GM12873 (cell line): ENCODE measurements around the gene B4GALNT2.

ENCODE experiments used
- TF ChIP-seq, protein P1 (sequence below): IDR thresholded peaks from 2 replicates; pipeline ENCODE4 v1.5.1; 2012; ENCODE audit warnings: low read depth, mild to moderate bottlenecking, moderate library complexity, low read length, control low read depth; ENCODE audit not compliant: insufficient read depth; ENCODE audit errors: missing control alignments

Gene B4GALNT2

DNA sequence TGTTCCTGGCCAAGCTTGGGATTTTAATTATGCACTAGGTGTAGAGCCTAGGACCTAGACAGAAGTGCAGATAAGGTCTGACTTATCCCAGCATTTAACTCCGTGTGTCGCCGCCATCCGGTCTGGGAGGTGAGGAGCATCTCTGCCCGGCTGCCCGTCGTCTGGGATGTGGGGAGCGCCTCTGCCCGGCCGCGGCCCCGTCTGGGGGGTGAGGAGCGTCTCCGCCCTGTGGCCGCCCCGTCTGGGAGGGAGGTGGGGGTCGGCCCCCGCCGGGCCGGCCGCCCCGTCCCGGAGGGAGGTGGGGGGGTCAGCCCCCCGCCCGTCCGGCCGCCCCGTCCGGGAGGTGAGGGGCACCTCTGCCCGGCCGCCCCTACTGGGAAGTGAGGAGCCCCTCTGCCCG is 7.1 kb upstream of the B4GALNT2 start:
- TF ChIP-seq, protein P1, sequence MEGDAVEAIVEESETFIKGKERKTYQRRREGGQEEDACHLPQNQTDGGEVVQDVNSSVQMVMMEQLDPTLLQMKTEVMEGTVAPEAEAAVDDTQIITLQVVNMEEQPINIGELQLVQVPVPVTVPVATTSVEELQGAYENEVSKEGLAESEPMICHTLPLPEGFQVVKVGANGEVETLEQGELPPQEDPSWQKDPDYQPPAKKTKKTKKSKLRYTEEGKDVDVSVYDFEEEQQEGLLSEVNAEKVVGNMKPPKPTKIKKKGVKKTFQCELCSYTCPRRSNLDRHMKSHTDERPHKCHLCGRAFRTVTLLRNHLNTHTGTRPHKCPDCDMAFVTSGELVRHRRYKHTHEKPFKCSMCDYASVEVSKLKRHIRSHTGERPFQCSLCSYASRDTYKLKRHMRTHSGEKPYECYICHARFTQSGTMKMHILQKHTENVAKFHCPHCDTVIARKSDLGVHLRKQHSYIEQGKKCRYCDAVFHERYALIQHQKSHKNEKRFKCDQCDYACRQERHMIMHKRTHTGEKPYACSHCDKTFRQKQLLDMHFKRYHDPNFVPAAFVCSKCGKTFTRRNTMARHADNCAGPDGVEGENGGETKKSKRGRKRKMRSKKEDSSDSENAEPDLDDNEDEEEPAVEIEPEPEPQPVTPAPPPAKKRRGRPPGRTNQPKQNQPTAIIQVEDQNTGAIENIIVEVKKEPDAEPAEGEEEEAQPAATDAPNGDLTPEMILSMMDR, result no peak

DNA sequence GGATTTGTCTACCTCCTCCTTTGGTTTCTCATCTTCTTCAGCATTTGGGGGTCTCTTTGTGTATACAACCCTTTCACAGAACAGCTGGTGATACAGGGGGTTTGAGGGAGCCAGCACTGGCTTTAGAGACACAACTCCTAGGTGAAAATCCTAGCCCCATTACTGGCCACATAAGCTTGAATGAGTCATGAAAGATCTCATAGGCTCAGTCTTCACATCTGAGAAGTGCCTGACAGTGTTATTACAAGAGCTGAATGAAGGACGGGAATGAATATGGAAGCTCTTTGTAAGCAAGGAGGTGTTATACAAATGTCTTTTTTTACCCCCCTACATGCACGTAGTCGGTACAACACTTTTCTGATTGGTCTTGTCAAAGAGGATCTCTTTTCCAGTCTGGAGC is 1.7 kb upstream of the B4GALNT2 start:
- TF ChIP-seq, protein P1, result no peak

DNA sequence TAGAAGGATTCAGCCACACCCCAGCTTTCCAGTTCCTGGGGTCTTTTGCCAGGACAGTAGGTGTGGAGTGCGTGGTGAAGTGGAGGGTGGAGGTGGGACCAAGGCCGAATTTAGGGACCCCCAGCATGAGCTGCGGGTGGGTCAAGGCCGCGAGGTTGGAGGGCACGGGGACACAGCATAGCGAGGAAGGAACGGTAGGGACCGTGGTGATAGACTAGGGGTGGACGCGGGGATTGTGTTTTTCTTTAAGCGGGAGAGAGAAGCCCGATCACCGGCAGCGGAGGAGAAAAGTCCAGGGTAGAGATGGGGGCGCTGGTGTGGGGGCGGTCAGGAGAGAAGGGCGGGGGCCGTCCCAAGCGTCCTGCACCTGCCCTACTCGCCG is 261 bp upstream of the B4GALNT2 start:
- TF ChIP-seq, protein P1, result no peak

DNA sequence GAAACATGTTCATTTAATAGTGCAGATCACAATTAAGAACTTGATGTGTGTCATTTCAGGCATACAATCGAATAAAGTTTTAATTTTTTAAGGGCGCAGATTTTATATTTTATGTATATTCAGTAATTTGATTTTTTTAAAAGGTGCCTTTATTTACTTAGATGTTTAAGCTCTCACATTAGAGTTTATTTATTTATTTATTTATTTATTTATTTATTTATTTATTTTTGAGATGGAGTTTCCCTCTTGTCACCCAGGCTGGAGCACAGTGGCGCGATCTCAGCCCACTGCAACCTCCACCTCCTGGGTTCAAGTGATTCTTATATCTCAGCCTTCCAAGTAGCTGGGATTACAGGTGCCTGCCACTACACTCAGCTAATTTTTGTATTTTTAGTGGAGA is 3.8 kb downstream of the B4GALNT2 start:
- TF ChIP-seq, protein P1, result no peak

DNA sequence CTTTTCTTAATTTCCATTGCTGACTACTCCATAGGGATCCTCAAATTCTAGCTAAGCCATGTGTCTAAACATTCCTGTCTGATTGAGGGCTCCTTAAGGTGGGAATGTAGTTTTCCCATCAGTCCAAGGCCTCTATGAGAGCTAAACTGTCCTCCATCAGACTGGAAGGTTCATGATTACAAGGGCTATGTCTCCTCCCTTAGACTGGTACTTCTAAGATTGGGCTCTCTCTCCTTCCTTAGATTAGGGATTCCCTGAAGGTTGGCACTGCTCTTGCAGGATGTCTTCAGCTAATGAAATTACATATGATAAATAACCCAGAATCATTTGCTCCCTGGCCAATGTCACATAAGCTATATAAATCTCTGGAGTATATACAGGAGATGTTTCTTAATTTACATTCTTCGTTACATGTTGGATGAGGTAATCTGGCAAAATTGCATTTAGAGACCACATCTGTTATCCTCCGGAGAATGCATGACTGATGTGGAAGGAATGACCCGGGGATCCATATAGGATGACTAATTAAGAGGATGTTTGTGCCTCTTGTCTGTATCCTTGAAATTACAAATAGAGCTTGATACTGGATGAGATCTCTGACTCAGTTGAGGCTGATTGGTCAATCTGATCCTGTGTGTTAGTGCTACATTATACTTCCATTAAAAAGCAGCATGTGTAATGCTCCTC is 14.2 kb downstream of the B4GALNT2 start:
- TF ChIP-seq, protein P1, result no peak

DNA sequence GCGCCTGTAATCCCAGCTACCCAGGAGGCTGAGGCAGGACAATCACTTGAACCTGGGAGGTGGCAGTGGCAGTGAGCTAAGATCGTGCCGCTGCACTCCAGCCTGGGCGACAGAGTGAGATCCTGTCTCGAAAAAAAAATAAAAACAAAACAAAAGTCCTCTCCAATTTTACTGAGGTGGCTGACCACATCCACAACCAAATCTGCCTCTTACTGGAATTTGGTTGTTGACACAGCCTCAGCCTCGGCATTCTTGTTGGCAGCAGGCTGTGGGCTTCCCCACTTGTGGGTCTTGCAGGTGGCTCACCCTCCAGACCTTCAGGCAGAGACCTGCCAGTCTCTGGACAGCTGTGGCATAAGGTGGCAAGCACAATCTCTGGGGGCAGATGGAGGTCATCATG is 15.6 kb downstream of the B4GALNT2 start:
- TF ChIP-seq, protein P1, result no peak

DNA sequence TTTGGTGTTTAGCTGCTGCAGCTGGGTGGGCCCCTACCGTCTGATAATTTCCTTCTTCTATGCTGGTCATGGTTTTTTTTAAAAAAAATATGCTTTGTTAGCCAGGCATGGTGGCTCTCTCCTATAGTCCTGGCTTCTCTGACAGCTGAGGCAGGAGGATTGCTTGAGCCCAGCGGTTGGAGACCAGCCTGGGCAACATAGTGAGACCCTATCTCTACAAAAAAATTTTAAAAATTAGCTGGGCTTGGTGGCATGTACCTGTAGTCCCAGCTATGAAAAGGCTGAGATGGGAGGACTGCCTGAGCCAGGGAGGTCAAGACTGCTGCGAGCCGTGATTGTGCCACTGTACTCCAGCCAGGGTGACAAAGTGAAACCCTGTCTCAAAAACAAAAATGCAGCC is 19.4 kb downstream of the B4GALNT2 start:
- TF ChIP-seq, protein P1, result no peak

DNA sequence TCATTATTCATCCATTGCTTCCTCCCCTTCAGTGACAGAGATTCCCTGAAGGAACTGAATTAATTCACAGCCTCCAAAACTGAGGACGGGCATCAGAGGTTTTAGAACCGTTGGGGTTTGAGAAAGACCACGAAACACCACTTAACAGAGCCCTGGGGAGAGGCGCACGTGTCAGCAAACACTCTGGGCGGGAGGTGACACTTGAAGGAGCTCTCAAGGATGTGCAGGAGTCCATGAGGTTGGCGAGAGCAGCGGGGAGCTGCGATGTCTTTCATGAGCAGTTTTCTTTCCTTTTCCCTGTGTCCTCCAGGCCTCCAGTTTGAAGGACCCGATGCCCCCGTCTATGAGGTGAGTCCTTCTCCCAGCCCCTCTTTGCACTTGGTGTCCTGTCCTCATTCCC is 23.7 kb downstream of the B4GALNT2 start:
- TF ChIP-seq, protein P1, result no peak
